Ovary (tissue), 1 donor: ENCODE measurements around the gene STAT3.

Experiments
- EP300 ChIP-seq: sonication (generic); formaldehyde crosslinking; IDR thresholded peaks from one replicate; pipeline ENCODE4 v1.6.1; 2017; ENCODE audit warnings: antibody characterized with exemption
- POLR2A ChIP-seq: fragments of 450-650 bp; IDR thresholded peaks from one replicate; pipeline ENCODE4 v1.6.1; 2017; ENCODE audit warnings: antibody characterized with exemption, mild to moderate bottlenecking, moderate library complexity

DNA sequence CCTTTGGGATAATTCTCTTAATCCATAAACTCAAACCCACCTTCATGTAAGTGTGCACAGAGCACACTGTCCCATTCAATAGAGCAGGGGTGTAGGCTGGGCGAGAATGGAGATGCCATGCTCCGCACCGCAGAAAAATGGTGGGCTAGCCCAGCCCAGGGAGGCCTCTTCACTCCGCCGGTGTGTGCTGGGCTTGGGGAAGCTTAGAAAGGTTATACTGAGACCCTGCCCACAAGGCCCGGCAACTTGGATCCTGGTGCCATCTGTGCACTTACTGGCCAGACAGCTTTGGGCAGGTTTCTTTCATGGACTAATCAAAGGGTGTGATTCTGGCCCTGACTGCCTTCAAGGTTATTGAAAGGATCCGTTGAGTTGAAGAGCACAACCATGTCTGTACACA, 103.7 kb downstream of the STAT3 start:
- TF ChIP-seq EP300 (no peak), POLR2A (no peak)
